NAMALWA (cell line): ENCODE measurements around the gene BAZ2B.

Experiments used
- DNase-seq: peaks from one replicate; pipeline ENCODE4 v3.0.0-alpha.2; 2015; ENCODE audit warnings: low spot score

Gene BAZ2B

GRCh38 chr2:159462201-159462785 is 154.1 kb downstream of the BAZ2B start:
- no peak for DNase-seq

- DNase-seq, result no peak
Measured at GRCh38 chr2:159461076-159461475, 155.3 kb downstream of the BAZ2B start.

GRCh38 chr2:159460227-159460626 is 156.1 kb downstream of the BAZ2B start:
- DNase-seq, result no peak

- no peak for DNase-seq
Measured at GRCh38 chr2:159459279-159459678, 157.1 kb downstream of the BAZ2B start.

GRCh38 chr2:159457589-159457988 is 158.8 kb downstream of the BAZ2B start:
- no peak for DNase-seq

GRCh38 chr2:159456500-159457426 is 159.6 kb downstream of the BAZ2B start:
- DNase-seq, result no peak

GRCh38 chr2:159455330-159455918 is 160.9 kb downstream of the BAZ2B start:
- DNase-seq, result no peak

- DNase-seq, result no peak
Measured at GRCh38 chr2:159454185-159454584, 162.2 kb downstream of the BAZ2B start.

GRCh38 chr2:159450180-159450579 is 166.2 kb downstream of the BAZ2B start:
- no peak for DNase-seq

GRCh38 chr2:159449504-159450124 is 166.7 kb downstream of the BAZ2B start:
- no peak for DNase-seq

GRCh38 chr2:159446817-159447216 is 169.5 kb downstream of the BAZ2B start:
- no peak for DNase-seq

- DNase-seq, result no peak
Measured at GRCh38 chr2:159446201-159446600, 170.1 kb downstream of the BAZ2B start.

GRCh38 chr2:159445307-159445706 is 171.0 kb downstream of the BAZ2B start:
- DNase-seq, result no peak

- no peak for DNase-seq
Measured at GRCh38 chr2:159444754-159445153, 171.6 kb downstream of the BAZ2B start.

GRCh38 chr2:159442159-159442852 is 174.0 kb downstream of the BAZ2B start:
- DNase-seq, result no peak

GRCh38 chr2:159441182-159441581 is 175.2 kb downstream of the BAZ2B start:
- DNase-seq, result no peak

GRCh38 chr2:159439421-159439820 is 176.9 kb downstream of the BAZ2B start:
- no peak for DNase-seq

- DNase-seq, result no peak
Measured at GRCh38 chr2:159438720-159439353, 177.5 kb downstream of the BAZ2B start.

- no peak for DNase-seq
Measured at GRCh38 chr2:159438284-159438683, 178.1 kb downstream of the BAZ2B start.

GRCh38 chr2:159432610-159433009 is 183.7 kb downstream of the BAZ2B start:
- no peak for DNase-seq

- DNase-seq, result no peak
Measured at GRCh38 chr2:159427048-159427447, 189.3 kb downstream of the BAZ2B start.

- no peak for DNase-seq
Measured at GRCh38 chr2:159419403-159419802, 196.9 kb downstream of the BAZ2B start.
